Measurements from ENCODE around the gene SHMT2.

The SHMT2 gene

DNA sequence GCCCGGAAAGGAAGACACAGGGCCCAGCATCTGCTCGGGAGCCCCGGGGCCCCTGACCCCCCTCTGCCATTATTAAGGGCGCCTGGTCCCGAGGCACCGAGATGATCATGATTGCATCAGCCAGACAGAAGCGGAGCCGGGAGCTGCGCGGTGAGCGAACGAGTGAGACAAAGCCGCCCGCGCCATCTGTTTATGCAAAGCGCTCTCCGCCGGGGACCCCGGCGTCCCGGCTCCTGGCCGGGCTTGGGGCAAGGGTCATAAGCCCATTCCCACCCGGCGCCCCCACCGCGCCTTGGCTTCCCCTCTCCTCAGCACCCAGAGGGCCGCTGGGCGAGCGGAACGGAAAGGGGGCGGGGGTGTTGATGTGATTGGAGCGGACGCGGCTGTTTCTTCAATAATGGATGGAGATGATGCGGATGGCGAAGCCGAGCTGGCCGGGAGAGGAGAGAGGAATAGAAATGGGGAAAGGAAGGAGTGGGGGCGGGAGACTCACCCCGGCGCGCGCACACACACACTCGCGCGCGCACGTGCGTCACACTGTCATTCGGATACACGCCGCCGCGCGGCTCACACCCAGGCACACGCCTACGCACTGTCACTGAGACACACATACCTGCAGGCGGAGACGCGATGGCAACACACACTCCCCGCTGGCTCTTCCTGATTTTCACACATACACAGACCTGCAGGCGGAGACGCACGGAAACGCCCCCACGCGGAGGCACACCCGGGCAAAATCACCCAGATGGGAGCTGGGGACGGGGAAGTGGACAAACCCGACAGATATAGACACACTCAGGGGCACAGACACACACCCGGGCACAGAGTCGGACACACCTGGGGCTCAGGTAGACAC, 10.8 kb downstream of the SHMT2 start:
- DNase-seq (ENCODE audit: low read depth): peak; percentile 68

- DNase-seq (ENCODE audit: low read depth): no peak
Measured at GRCh38 chr12:57240926-57241401, 11.5 kb downstream of the SHMT2 start.

DNA sequence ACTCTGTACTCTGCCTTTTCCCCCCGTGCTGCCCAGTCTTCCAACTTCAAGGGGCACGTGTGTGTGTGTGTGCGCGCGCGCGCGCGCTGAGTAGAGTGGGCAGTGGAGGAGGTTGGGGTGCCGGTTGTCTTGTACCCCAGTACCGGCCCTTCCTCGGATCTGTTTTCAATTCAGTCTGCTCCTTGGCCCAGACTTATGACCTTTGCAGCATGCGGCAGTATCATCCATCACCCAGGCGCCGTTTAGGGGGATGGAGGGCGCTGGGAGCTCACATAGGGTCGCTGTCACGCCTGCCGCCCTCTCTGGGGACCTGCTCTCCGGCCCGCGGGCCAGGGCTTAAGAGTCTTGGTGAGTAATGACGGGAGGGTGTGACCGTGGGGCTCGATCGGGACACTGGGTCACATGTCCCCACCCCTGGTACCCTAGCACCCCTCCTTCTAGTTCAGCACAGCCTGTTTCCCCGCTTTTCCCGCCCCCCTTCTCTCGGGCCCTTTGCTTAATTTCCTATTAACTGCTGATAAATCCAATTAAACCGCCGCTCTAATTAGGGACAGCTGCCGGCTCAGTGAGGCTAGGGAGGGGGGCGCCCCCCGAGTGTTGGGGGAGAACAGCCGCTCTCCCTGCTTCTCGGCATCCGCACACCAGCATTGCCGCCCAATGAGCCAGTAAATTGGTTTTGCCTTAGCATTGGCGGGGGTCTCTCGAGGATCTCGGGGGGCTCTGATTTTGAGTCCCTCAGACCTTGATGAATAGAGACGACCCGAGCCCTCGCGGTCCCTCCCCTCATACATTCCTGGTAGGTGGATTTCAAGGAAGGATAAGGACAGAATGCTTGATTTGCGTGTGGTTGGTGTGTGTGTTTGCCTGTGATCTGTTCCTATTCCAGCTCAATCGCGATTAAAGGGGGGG, 12.1 kb downstream of the SHMT2 start:
- no peak for DNase-seq (ENCODE audit: low read depth)

DNA sequence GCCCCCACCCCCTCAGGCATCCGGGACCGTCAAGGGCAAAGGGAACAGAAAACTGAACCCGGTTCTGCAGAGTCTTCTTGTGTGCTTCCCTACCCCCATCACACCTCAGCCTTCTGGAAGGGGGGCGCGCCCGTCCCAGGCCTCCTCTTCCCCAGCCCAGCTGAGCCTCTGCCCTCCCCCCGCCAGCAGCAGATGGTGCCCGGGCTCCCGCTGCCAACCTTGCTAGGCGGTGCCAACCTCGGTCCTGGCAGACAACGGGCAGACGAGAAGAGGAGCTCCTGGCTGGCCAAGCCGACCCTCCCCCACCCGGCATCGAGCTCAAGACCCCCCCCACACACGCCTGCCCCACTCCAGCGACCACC, 12.8 kb downstream of the SHMT2 start:
- DNase-seq (ENCODE audit: low read depth): no peak

GRCh38 chr12:57242691-57243454, 13.4 kb downstream of the SHMT2 start:
- DNase-seq (ENCODE audit: low read depth): peak; percentile 68

- DNase-seq (ENCODE audit: low read depth): peak; percentile 79
Measured at GRCh38 chr12:57243521-57244311, 14.2 kb downstream of the SHMT2 start.

DNA sequence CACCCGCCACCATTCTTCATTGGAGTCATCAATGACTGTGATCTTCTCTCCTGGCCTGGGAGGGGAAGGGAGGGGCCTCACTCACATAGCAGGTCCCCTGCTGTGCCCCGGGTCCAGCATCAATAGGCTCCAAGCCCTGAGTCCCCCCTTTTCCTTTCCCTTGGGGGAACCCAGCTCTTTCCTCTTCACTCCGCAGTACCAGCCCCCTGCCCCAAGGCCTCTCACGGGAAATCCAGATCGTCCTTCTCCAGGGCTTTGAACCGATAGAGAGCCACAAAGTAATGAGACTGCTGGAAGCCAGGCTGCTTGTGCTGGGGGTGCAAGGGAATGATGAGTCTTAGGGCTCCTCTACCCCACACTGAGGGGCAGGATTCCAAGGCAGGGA, 14.8 kb downstream of the SHMT2 start:
- DNase-seq (ENCODE audit: low read depth): no peak

DNA sequence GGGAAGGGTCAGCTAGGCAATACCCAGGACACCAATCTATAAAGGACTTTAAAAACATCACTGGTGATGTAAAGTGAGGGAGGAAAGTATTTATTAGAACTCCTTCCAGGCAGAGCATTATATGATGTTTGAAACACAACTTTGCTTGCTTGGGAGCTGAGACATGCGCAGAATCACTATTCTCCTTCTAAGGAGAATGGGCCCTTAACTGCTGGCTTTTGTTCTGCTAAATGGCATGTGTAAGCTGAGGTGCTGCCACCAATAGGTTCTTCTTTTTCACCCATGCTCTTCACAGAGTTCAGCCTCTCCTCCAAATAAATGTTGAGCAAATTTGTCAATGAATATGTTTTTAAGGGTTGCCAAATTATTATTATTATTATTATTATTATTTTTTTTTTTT, 17.5 kb downstream of the SHMT2 start:
- no peak for DNase-seq (ENCODE audit: low read depth)

- no peak for DNase-seq (ENCODE audit: low read depth)
Measured at GRCh38 chr12:57248934-57249742, 19.6 kb downstream of the SHMT2 start.

GRCh38 chr12:57250541-57250940, 21.0 kb downstream of the SHMT2 start:
- DNase-seq (ENCODE audit: low read depth): no peak

DNA sequence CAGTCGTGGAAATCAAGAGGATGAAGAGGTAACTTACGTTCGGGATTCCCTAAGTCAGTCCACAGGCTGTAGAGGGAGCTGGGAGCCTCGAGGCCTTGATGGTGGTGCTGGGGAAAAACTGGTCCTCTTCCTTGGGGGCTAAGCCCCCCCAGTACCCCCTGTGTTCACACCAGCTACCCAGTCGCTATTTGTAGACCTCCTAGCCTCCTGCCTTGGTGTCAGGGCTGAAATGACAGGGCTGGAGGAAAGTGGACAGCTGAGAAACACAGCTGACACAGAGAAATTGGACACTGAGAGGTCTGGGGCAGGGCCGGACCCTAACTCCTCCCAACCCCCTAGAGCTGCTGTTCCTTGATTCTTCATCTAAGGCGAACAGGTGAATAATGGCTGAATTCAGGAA, 21.4 kb downstream of the SHMT2 start, which contains the start of gene STAC3:
STAC3 (minus strand) TSS at position 232 of the 400 bp plus-strand sequence. CDS start 1,551 bp downstream, outside the sequence.
- DNase-seq (ENCODE audit: low read depth): no peak

DNA sequence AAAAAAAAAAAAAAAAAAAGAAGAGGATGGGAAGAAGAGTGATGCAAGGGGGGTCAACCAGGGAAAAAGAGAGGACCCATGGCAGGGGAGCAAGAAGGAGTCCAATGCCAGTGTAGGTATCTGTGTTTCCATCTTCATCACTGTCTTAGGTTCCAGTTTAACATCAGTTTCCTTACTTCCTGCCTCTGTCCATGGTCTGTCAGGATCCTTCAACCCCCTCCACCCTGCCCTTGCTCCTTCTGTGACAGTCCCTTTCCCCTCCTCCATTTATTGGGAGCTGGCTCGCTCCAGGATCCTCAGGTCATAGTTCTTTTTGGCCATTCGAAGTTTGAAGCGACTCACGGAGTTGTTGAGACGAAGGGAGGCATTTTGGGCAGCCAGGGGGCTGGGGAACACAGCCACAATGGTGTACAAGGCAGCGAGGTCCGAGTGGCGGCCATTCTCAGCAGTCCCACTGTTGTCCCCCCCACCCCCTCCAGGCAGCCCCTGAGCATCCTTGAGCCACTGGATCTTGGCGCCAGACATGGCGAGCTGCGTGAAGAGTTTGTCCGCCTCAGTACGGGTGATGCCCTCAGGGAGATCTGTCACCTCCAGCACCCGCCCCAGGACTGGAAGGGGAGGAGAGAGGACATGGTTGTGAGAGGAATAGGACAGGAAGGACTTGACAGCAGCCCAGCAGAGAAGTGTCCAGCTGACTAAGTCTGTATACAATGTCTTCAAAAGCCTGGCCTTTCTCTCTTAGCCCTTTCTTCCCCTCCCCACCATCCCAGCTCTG, 25.2 kb downstream of the SHMT2 start:
- no peak for DNase-seq (ENCODE audit: low read depth)

- no peak for DNase-seq (ENCODE audit: low read depth)
Measured at GRCh38 chr12:57255916-57256315, 26.4 kb downstream of the SHMT2 start.

DNA sequence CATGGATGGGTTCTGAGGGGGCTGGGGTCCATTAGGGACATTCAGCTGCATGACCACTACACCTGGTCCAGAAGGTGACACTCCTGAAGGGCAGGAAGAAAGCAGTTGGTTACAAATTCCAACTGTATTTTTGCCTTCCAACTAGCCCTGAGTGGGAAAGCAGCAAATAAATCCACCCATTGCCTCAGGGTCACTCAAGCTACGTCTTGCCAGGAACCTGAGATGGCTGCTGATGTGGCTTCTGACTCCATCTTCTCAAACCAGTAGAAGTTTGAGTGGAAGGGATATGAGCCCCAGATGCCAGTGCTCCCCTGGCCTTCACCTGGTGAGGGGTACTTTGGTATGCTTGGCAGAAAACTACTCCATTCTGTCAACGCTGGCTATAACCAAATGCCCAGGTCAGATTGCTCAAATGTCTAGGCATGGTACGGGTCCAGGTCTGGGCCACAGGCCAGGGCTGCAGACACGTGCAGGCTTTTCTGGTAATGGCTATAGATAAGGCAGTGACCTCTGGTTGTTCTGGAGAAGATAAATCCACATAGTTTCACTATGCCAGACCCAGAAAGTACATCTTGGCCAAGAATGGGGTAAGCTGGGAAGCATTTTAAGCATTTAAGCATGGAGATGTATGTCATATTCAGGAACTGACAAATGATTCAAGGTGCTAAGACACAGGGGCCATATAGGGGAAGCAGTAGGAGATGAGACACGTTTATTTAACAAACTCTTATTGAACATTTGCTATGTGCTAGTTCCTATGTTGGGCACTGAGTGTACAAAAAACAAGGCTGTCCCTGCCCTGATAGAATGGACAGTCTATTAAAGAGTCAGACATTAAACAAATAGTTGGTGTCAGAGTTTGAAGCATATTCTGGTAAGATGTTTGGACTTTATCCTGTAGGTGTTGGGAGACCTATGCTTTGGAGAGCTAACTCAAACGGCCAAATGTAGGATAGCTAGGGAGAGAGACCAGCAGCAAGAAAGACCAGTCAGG, 29.8 kb downstream of the SHMT2 start:
- DNase-seq (ENCODE audit: low read depth): no peak

DNA sequence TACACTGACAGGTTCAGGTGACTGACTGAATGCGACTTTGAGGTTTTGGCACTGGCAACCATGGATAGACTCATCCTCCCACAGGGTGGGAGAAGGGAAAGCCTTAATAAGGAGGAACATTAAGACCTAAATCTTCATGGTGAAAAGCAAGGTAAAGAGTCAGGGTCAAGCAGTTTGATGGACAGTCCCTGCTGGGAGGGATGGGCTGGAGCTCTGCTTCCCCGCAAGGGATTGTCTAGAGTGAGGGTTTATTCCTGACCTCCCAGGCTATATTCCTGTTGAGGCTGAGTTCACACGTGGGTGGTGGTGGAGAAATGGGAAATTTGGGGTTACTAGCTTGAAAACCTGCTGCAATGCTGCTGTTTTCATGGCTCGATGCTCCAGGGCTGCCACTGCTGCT, 30.9 kb downstream of the SHMT2 start:
- DNase-seq (ENCODE audit: low read depth): no peak

GRCh38 chr12:57261428-57261865, 31.9 kb downstream of the SHMT2 start:
- DNase-seq (ENCODE audit: low read depth): no peak

DNA sequence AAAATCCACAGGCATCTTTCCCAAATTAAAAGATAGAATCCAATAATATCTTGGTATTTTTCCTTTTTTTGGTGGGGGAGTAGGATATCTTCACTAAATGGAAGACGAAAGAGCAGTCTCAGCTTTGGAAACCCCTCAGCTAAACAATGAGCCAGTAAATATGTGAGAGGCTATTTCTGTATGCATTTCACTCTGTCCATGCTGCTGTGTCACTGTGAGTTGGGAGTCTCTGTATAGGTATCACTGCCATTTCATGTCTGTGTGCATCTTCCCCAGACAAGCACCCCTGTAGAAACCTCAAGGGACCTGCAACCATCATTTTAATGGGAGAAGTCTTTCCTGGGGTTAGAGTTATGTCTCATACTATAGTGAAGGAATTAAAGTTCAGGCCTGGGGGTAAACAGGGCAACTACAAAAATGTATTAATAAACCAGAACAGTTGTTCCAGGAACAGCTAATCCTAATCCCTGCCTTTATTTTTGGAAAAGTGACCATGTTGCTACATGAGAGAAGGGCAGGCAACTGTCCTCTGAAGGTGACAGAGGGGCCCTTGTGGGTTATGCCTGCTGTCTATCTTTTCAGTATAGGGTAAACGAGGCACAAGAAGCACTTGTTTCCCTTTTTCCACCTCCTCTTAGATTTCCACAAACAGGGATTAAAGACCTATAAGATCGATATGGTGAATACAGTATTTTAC, 32.8 kb downstream of the SHMT2 start:
- DNase-seq (ENCODE audit: low read depth): no peak

GRCh38 chr12:57263096-57263495, 33.6 kb downstream of the SHMT2 start:
- no peak for DNase-seq (ENCODE audit: low read depth)

All from activated T-cell treated with anti-CD3 and anti-CD28 coated beads for 48 hours (primary cell).